Measurements from ENCODE around the gene DTYMK. TPM values are rescaled to one million over a fixed set of nuclear protein-coding genes. Genes with fewer than 3 reads are reported as not detected.
A peak's percentile ranks its signal among the peaks of the same experiment; 100 is the strongest.
"Not testable (repeated sequence)": the region's sequence is repeated elsewhere in the genome, so short reads cannot be mapped to it uniquely, and the experiment has no call there.

The DTYMK gene
- total RNA-seq (2012; rRNA removed), result 33.5 and 38.9 TPM in 2 replicates

GRCh38 chr2:241686650-241687425, at the start of gene DTYMK:
Gene DTYMK, minus strand, starts transcription at chr2:241686815. Its CDS starts 32 bp downstream, at chr2:241686783.
- Histone ChIP-seq H3K9me3 (replicated peaks; ENCODE audit: low read length) (no peaks in the 10 kb centered on the region), H3K4me1 (ENCODE audit: control insufficient read depth, insufficient read depth, low read length) (peaks cover 29% of the 10 kb centered on the region)

GRCh38 chr2:241736111-241736510, 49.5 kb upstream of the DTYMK start:
- H3K4me1 ChIP-seq (ENCODE audit: control insufficient read depth, insufficient read depth, low read length), result peaks cover 24% of the 10 kb centered on the region

More at GRCh38 chr2:241686650-241687425, at the start of gene DTYMK:
- no peaks in the 10 kb centered on the region for H3K27me3 ChIP-seq (ENCODE audit: control insufficient read depth, insufficient read depth, low read length)
- peak within 1 kb of the TSS; percentile 95 for H3K9ac ChIP-seq (ENCODE audit: low read depth, low read length)
- peaks cover 46% of the 10 kb centered on the region for H3K36me3 ChIP-seq (ENCODE audit: insufficient read depth, low read length)
- H3K4me2 ChIP-seq (ENCODE audit: low read length), result peak within 1 kb of the TSS; percentile 90
- H3K4me3 ChIP-seq (ENCODE audit: low read length), result peak within 1 kb of the TSS; percentile 91

GRCh38 chr2:241734467-241735208, 48.0 kb upstream of the DTYMK start, which contains the start of gene D2HGDH:
Gene D2HGDH, plus strand, starts transcription at chr2:241734630. Its CDS starts 595 bp downstream, at chr2:241735225.
- Histone ChIP-seq H3K9me3 (replicated peaks; ENCODE audit: low read length) (no peaks in the 10 kb centered on the region), H3K9ac (ENCODE audit: low read depth, low read length) (peak within 1 kb of the TSS; percentile 81), H3K27me3 (ENCODE audit: control insufficient read depth, insufficient read depth, low read length) (no peaks in the 10 kb centered on the region), H3K4me3 (ENCODE audit: low read length) (peak within 1 kb of the TSS; percentile 95), H3K4me2 (ENCODE audit: low read length) (peak within 1 kb of the TSS; percentile 99), H3K4me1 (ENCODE audit: control insufficient read depth, insufficient read depth, low read length) (peaks cover 13% of the 10 kb centered on the region), H3K36me3 (ENCODE audit: insufficient read depth, low read length) (no peaks in the 10 kb centered on the region)

More at GRCh38 chr2:241736111-241736510, 49.5 kb upstream of the DTYMK start:
- Histone ChIP-seq H3K9me3 (replicated peaks; ENCODE audit: low read length) (no peaks in the 10 kb centered on the region), H3K36me3 (ENCODE audit: insufficient read depth, low read length) (no peaks in the 10 kb centered on the region), H3K27me3 (ENCODE audit: control insufficient read depth, insufficient read depth, low read length) (no peaks in the 10 kb centered on the region), H3K9ac (ENCODE audit: low read depth, low read length) (no peak overlapping the region), H3K4me2 (ENCODE audit: low read length) (no peak overlapping the region), H3K4me3 (ENCODE audit: low read length) (no peak overlapping the region)

GRCh38 chr2:241734208-241734466, 47.5 kb upstream of the DTYMK start:
- Histone ChIP-seq H3K9me3 (replicated peaks; ENCODE audit: low read length) (no peaks in the 10 kb centered on the region), H3K27me3 (ENCODE audit: control insufficient read depth, insufficient read depth, low read length) (no peaks in the 10 kb centered on the region), H3K4me2 (ENCODE audit: low read length) (peak overlapping the region; percentile 99), H3K36me3 (ENCODE audit: insufficient read depth, low read length) (no peaks in the 10 kb centered on the region), H3K4me3 (ENCODE audit: low read length) (peak overlapping the region; percentile 95), H3K9ac (ENCODE audit: low read depth, low read length) (peak overlapping the region; percentile 69), H3K4me1 (ENCODE audit: control insufficient read depth, insufficient read depth, low read length) (peaks cover 8% of the 10 kb centered on the region)

- H3K4me3 ChIP-seq (ENCODE audit: low read length), result peak overlapping the region; percentile 95
- no peaks in the 10 kb centered on the region for H3K9me3 ChIP-seq (replicated peaks; ENCODE audit: low read length)
- no peaks in the 10 kb centered on the region for H3K36me3 ChIP-seq (ENCODE audit: insufficient read depth, low read length)
- H3K4me2 ChIP-seq (ENCODE audit: low read length), result peak overlapping the region; percentile 99
- H3K9ac ChIP-seq (ENCODE audit: low read depth, low read length), result peak overlapping the region; percentile 69
- peaks cover 12% of the 10 kb centered on the region for H3K4me1 ChIP-seq (ENCODE audit: control insufficient read depth, insufficient read depth, low read length)
- no peaks in the 10 kb centered on the region for H3K27me3 ChIP-seq (ENCODE audit: control insufficient read depth, insufficient read depth, low read length)
These were observed 47.0 kb upstream of the DTYMK start for GRCh38 chr2:241733391-241734207.

- H3K36me3 ChIP-seq (ENCODE audit: insufficient read depth, low read length), result not testable (repeated sequence)
These were observed 46.0 kb upstream of the DTYMK start for GRCh38 chr2:241732513-241733186.

GRCh38 chr2:241730671-241731293, 44.2 kb upstream of the DTYMK start:
- Histone ChIP-seq H3K27me3 (ENCODE audit: control insufficient read depth, insufficient read depth, low read length) (no peaks in the 10 kb centered on the region), H3K4me3 (ENCODE audit: low read length) (no peak overlapping the region), H3K9me3 (replicated peaks; ENCODE audit: low read length) (no peaks in the 10 kb centered on the region), H3K4me2 (ENCODE audit: low read length) (no peak overlapping the region), H3K9ac (ENCODE audit: low read depth, low read length) (no peak overlapping the region), H3K36me3 (ENCODE audit: insufficient read depth, low read length) (peaks cover 4% of the 10 kb centered on the region), H3K4me1 (ENCODE audit: control insufficient read depth, insufficient read depth, low read length) (peaks cover 14% of the 10 kb centered on the region)

More at GRCh38 chr2:241732513-241733186, 46.0 kb upstream of the DTYMK start:
- H3K9ac ChIP-seq (ENCODE audit: low read depth, low read length); H3K27me3 ChIP-seq (ENCODE audit: control insufficient read depth, insufficient read depth, low read length); H3K9me3 ChIP-seq (replicated peaks; ENCODE audit: low read length): not testable (repeated sequence)
- Histone ChIP-seq H3K4me2 (ENCODE audit: low read length) (peak overlapping the region; percentile 58), H3K4me1 (ENCODE audit: control insufficient read depth, insufficient read depth, low read length) (peaks cover 14% of the 10 kb centered on the region), H3K4me3 (ENCODE audit: low read length) (peak overlapping the region; percentile 54)

GRCh38 chr2:241729868-241730267, 43.3 kb upstream of the DTYMK start:
- Histone ChIP-seq H3K4me2 (ENCODE audit: low read length) (no peak overlapping the region), H3K27me3 (ENCODE audit: control insufficient read depth, insufficient read depth, low read length) (no peaks in the 10 kb centered on the region), H3K9me3 (replicated peaks; ENCODE audit: low read length) (no peaks in the 10 kb centered on the region), H3K36me3 (ENCODE audit: insufficient read depth, low read length) (peaks cover 5% of the 10 kb centered on the region), H3K4me3 (ENCODE audit: low read length) (no peak overlapping the region), H3K4me1 (ENCODE audit: control insufficient read depth, insufficient read depth, low read length) (peaks cover 11% of the 10 kb centered on the region), H3K9ac (ENCODE audit: low read depth, low read length) (no peak overlapping the region)

- no peaks in the 10 kb centered on the region for H3K9me3 ChIP-seq (replicated peaks; ENCODE audit: low read length)
These were observed 42.0 kb upstream of the DTYMK start for GRCh38 chr2:241728627-241729026.

GRCh38 chr2:241728000-241728399, 41.4 kb upstream of the DTYMK start:
- peaks cover 7% of the 10 kb centered on the region for H3K4me1 ChIP-seq (ENCODE audit: control insufficient read depth, insufficient read depth, low read length)
- no peak overlapping the region for H3K4me3 ChIP-seq (ENCODE audit: low read length)
- peaks cover 20% of the 10 kb centered on the region for H3K36me3 ChIP-seq (ENCODE audit: insufficient read depth, low read length)
- H3K9ac ChIP-seq (ENCODE audit: low read depth, low read length), result no peak overlapping the region
- H3K9me3 ChIP-seq (replicated peaks; ENCODE audit: low read length), result peaks cover 3% of the 10 kb centered on the region
- no peak overlapping the region for H3K4me2 ChIP-seq (ENCODE audit: low read length)
- H3K27me3 ChIP-seq (ENCODE audit: control insufficient read depth, insufficient read depth, low read length), result no peaks in the 10 kb centered on the region

More at GRCh38 chr2:241728627-241729026, 42.0 kb upstream of the DTYMK start:
- no peak overlapping the region for H3K9ac ChIP-seq (ENCODE audit: low read depth, low read length)
- no peaks in the 10 kb centered on the region for H3K27me3 ChIP-seq (ENCODE audit: control insufficient read depth, insufficient read depth, low read length)
- peaks cover 14% of the 10 kb centered on the region for H3K36me3 ChIP-seq (ENCODE audit: insufficient read depth, low read length)
- peaks cover 7% of the 10 kb centered on the region for H3K4me1 ChIP-seq (ENCODE audit: control insufficient read depth, insufficient read depth, low read length)
- peak overlapping the region; percentile 20 for H3K4me2 ChIP-seq (ENCODE audit: low read length)
- no peak overlapping the region for H3K4me3 ChIP-seq (ENCODE audit: low read length)
